Endothelial cell of umbilical vein (primary cell): ENCODE data around the gene POLR2F.

Experiments
- EZH2 ChIP-seq: IDR thresholded peaks from 2 replicates; pipeline ENCODE4 v1.6.1; 2012; ENCODE audit warnings: borderline replicate concordance, low read depth, mild to moderate bottlenecking, moderate library complexity, low read length, inconsistent platforms; ENCODE audit not compliant: severe bottlenecking
- JUN ChIP-seq: IDR thresholded peaks from 2 replicates; pipeline ENCODE4 v1.6.1; 2011; ENCODE audit warnings: borderline replicate concordance, low read depth; ENCODE audit not compliant: insufficient read length, insufficient read depth
- MYC ChIP-seq: IDR thresholded peaks from one replicate; pipeline ENCODE4 v1.6.1; 2011; ENCODE audit warnings: mild to moderate bottlenecking, low read depth, low read length
- POLR2A ChIP-seq: IDR thresholded peaks from 2 replicates; pipeline ENCODE4 v1.6.1; 2012; ENCODE audit warnings: low read depth, mild to moderate bottlenecking, control low read depth, low read length
- POLR2AphosphoS5 ChIP-seq: IDR thresholded peaks from 2 replicates; pipeline ENCODE4 v1.6.1; 2012; ENCODE audit warnings: low read depth, mild to moderate bottlenecking, control low read depth, low read length, moderate library complexity; ENCODE audit not compliant: insufficient read depth
- TF ChIP-seq, protein P1 (sequence below): IDR thresholded peaks from 2 replicates; pipeline ENCODE4 v1.6.1; 2011; ENCODE audit not compliant: insufficient read depth, insufficient read length
- TF ChIP-seq, protein P2 (sequence below), 2 donors: IDR thresholded peaks; 1 replicate in 1 of 2; 2 replicates in 1 of 2; pipeline ENCODE4 v1.5.1; 2011; ENCODE audit warnings: low read length in 2 of 2, mild to moderate bottlenecking in 2 of 2, moderate library complexity in 2 of 2, control low read depth in 1 of 2, inconsistent platforms in 1 of 2, low read depth in 1 of 2; ENCODE audit not compliant: insufficient read depth in 1 of 2; ENCODE audit errors: extremely low read depth in 1 of 2

DNA sequence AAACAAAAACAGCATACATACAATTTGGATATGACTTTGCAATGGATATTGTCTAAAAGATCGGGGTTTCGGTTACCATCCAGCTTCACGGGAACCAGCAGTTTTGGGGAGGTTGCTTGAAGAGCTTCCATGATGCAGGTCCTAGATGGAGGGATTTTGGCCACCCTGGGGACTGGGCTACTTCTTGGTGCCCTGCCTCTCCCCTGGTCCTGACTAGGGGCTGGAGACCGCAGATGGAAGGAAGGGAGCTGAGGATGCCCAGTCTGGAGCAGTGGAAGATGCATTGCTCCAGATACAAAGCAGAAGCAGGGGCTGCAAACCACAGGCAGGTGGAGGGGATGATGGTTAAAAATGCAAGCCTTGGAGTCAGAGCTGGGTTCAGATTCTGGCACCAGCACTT lies 17.4 kb downstream of the POLR2F start:
- TF ChIP-seq, protein P1, sequence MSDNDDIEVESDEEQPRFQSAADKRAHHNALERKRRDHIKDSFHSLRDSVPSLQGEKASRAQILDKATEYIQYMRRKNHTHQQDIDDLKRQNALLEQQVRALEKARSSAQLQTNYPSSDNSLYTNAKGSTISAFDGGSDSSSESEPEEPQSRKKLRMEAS: no peak
- TF ChIP-seq MYC (no peak), JUN (no peak), EZH2 (no peak), POLR2AphosphoS5 (no peak), POLR2A (no peak)
- TF ChIP-seq, protein P2, sequence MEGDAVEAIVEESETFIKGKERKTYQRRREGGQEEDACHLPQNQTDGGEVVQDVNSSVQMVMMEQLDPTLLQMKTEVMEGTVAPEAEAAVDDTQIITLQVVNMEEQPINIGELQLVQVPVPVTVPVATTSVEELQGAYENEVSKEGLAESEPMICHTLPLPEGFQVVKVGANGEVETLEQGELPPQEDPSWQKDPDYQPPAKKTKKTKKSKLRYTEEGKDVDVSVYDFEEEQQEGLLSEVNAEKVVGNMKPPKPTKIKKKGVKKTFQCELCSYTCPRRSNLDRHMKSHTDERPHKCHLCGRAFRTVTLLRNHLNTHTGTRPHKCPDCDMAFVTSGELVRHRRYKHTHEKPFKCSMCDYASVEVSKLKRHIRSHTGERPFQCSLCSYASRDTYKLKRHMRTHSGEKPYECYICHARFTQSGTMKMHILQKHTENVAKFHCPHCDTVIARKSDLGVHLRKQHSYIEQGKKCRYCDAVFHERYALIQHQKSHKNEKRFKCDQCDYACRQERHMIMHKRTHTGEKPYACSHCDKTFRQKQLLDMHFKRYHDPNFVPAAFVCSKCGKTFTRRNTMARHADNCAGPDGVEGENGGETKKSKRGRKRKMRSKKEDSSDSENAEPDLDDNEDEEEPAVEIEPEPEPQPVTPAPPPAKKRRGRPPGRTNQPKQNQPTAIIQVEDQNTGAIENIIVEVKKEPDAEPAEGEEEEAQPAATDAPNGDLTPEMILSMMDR (IDR thresholded peaks at IDR 0.05; ENCODE audit: extremely low read depth in 1 of 2, insufficient read depth in 1 of 2, low read depth in 1 of 2, low read length in 2 of 2): no peak
